ENCODE data around the gene ZNF385B.
A peak's percentile ranks its signal among the peaks of the same experiment; 100 is the strongest.

ZNF385B gene

GRCh38 chr2:179622635-179623300, 238.6 kb downstream of the ZNF385B start:
- DNase-seq (ENCODE audit: low read depth), result no peak
- no peak for TF ChIP-seq CTCF (conservative IDR thresholded peaks at IDR 0.05; ENCODE audit: low read length)

GRCh38 chr2:179622112-179622511, 239.3 kb downstream of the ZNF385B start:
- no peak for DNase-seq (ENCODE audit: low read depth)
- TF ChIP-seq CTCF (conservative IDR thresholded peaks at IDR 0.05; ENCODE audit: low read length), result no peak
- H3K4me3 ChIP-seq (ENCODE audit: low read length), result no peak overlapping the region

More at GRCh38 chr2:179622635-179623300, 238.6 kb downstream of the ZNF385B start:
- H3K4me3 ChIP-seq (ENCODE audit: low read length), result no peak overlapping the region

GRCh38 chr2:179619947-179620467, 241.4 kb downstream of the ZNF385B start:
- no peak for TF ChIP-seq CTCF (conservative IDR thresholded peaks at IDR 0.05; ENCODE audit: low read length)
- H3K4me3 ChIP-seq (ENCODE audit: low read length), result no peak overlapping the region
- no peak for DNase-seq (ENCODE audit: low read depth)

GRCh38 chr2:179614121-179614520, 247.3 kb downstream of the ZNF385B start:
- peak; percentile 28 for DNase-seq (ENCODE audit: low read depth)
- no peak for TF ChIP-seq CTCF (conservative IDR thresholded peaks at IDR 0.05; ENCODE audit: low read length)
- no peak overlapping the region for H3K4me3 ChIP-seq (ENCODE audit: low read length)

- no peak overlapping the region for H3K4me3 ChIP-seq (ENCODE audit: low read length)
- TF ChIP-seq CTCF (conservative IDR thresholded peaks at IDR 0.05; ENCODE audit: low read length), result no peak; the same call in 1 of the 2 replicates
- peak; percentile 80 for DNase-seq (ENCODE audit: low read depth)
Measured at GRCh38 chr2:179613701-179614100, 247.7 kb downstream of the ZNF385B start.

- no peak for DNase-seq (ENCODE audit: low read depth)
- TF ChIP-seq CTCF (conservative IDR thresholded peaks at IDR 0.05; ENCODE audit: low read length), result no peak
- no peak overlapping the region for H3K4me3 ChIP-seq (ENCODE audit: low read length)
Measured at GRCh38 chr2:179613299-179613651, 248.1 kb downstream of the ZNF385B start.

GRCh38 chr2:179612591-179613298, 248.7 kb downstream of the ZNF385B start:
- no peak overlapping the region for H3K4me3 ChIP-seq (ENCODE audit: low read length)
- peak; percentile 59 for DNase-seq (ENCODE audit: low read depth)
- TF ChIP-seq CTCF (conservative IDR thresholded peaks at IDR 0.05; ENCODE audit: low read length), result no peak
